ENCODE results near the gene STXBP2.

The STXBP2 gene

GRCh38 chr19:7657131-7657751 lies 20.3 kb downstream of the STXBP2 start:
- DNase-seq = peak in 1 of 2 donors; percentile 27

- peak in 1 of 2 donors; percentile 33 for DNase-seq
These were observed 21.3 kb downstream of the STXBP2 start for GRCh38 chr19:7658219-7658686.

- DNase-seq = no peak
These were observed 25.0 kb downstream of the STXBP2 start for GRCh38 chr19:7661744-7662538.

GRCh38 chr19:7662657-7663056 lies 25.7 kb downstream of the STXBP2 start:
- no peak for DNase-seq

GRCh38 chr19:7663706-7664105 lies 26.8 kb downstream of the STXBP2 start:
- no peak for DNase-seq

GRCh38 chr19:7665076-7665475 lies 28.2 kb downstream of the STXBP2 start:
- no peak for DNase-seq

- DNase-seq = no peak
These were observed 31.9 kb downstream of the STXBP2 start, which contains the start of gene RETN for GRCh38 chr19:7668842-7669241. RETN (plus strand) TSS chr19:7669049; CDS start chr19:7669327, 278 bp downstream.

GRCh38 chr19:7669641-7670040 lies 32.7 kb downstream of the STXBP2 start:
- DNase-seq = no peak

GRCh38 chr19:7670150-7670783 lies 33.4 kb downstream of the STXBP2 start:
- DNase-seq = no peak

- no peak for DNase-seq
These were observed 33.9 kb downstream of the STXBP2 start for GRCh38 chr19:7670790-7671189.

- no peak for DNase-seq
These were observed 35.6 kb downstream of the STXBP2 start for GRCh38 chr19:7672522-7672921.

- DNase-seq = peak in 1 of 2 donors; percentile 25
These were observed 37.4 kb downstream of the STXBP2 start for GRCh38 chr19:7674010-7675005.

- DNase-seq = no peak
These were observed 39.5 kb downstream of the STXBP2 start for GRCh38 chr19:7676376-7676775.

GRCh38 chr19:7676854-7677253 lies 39.9 kb downstream of the STXBP2 start, which contains the start of gene MCEMP1:
MCEMP1 (plus strand) TSS chr19:7677090; CDS start chr19:7677121, 31 bp downstream.
- DNase-seq = no peak

GRCh38 chr19:7677669-7678311 lies 40.9 kb downstream of the STXBP2 start:
- no peak for DNase-seq

GRCh38 chr19:7678971-7679751 lies 42.3 kb downstream of the STXBP2 start:
- peak; percentile 45 to 46 for DNase-seq

GRCh38 chr19:7679771-7680605 lies 43.1 kb downstream of the STXBP2 start:
- DNase-seq = no peak

GRCh38 chr19:7680606-7681339 lies 43.9 kb downstream of the STXBP2 start, which contains the start of gene TRAPPC5:
TRAPPC5 (plus strand) TSS chr19:7680833; CDS start chr19:7682254, 1,421 bp downstream.
- peak; percentile 88 to 90 for DNase-seq
